ENCODE data around the gene MAP4K2. TPM values are rescaled to one million over a fixed set of nuclear protein-coding genes. Genes with fewer than 3 reads are reported as not detected.

The MAP4K2 gene
- polyA plus RNA-seq, 1 of the 3 experiments (the other 2 are of a cell fraction) = 20.0 TPM

- TF ChIP-seq NFIC (IDR thresholded peaks at IDR 0.05; ENCODE audit: borderline replicate concordance) = no peak
- no peak for TF ChIP-seq EP300 (IDR thresholded peaks at IDR 0.05; ENCODE audit: borderline replicate concordance in 1 of 2, low read depth in 1 of 2, low read length in 1 of 2)
- TF ChIP-seq TCF12 (IDR thresholded peaks at IDR 0.05) = no peak
- TF ChIP-seq CHD2 (IDR thresholded peaks at IDR 0.05; ENCODE audit: low read length, partially characterized antibody) = no peak
- TF ChIP-seq NRF1 (IDR thresholded peaks at IDR 0.05; ENCODE audit: low read depth, low read length) = no peak
- TF ChIP-seq FOXM1 (IDR thresholded peaks at IDR 0.05; ENCODE audit: low read depth) = no peak
- no peak for TF ChIP-seq FOXJ3 (CRISPR knock-in tag; IDR thresholded peaks at IDR 0.05)
- TF ChIP-seq MXI1 (IDR thresholded peaks at IDR 0.05; ENCODE audit: low read depth, low read length) = no peak
- TF ChIP-seq ZBTB33 (IDR thresholded peaks at IDR 0.05; ENCODE audit: borderline replicate concordance, low read depth) = no peak
- no peak for TF ChIP-seq SMC3 (IDR thresholded peaks at IDR 0.05; ENCODE audit: low read depth, low read length)
- no peak for TF ChIP-seq RXRA (IDR thresholded peaks at IDR 0.05; ENCODE audit: borderline replicate concordance, low read depth)
These were observed 35.8 kb upstream of the MAP4K2 start for GRCh38 chr11:64838600-64839334.

DNA sequence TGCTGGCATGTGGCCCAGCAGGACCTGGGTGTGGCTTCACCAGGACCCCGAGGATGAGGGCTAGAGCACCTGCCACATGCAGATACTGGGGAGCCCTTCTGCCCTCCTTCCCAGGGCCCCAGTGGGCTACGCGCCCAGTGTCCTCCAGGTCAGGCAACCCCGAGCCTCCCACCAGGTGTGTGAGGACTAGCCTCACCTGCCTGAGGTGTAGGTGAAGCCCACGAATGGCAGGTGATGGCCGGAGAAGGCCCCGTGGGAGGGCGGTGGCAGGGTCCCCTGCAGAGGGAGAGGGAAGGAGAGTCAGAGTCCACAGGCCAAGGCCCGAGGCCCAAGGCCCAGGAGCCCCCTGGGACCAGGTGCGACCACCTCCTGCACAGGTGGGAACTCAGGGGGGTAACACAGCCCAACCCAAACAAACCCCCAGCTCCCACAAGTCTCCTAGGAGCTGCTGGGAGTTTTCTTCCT is 34.9 kb upstream of the MAP4K2 start:
- DNase-seq = no peak
- ChIA-PET CTCF (interaction anchor here (0.7 to 3.7 kb wide), 3 partner anchors 12 to 424 kb away, joined by 3 to 15 read pairs (median 6); partner anchors contain the start of gene POLA2), POLR2A (interaction anchor here (1.5 kb wide), 1 partner anchor 27 kb away, joined by 4 read pairs; the partner anchor contains the start of gene MEN1)
- no peak overlapping the region for H3K4me2 ChIP-seq
- no peak overlapping the region for H2AFZ ChIP-seq (ENCODE audit: low read depth)
- TF ChIP-seq PBX3 (IDR thresholded peaks at IDR 0.05) (no peak), SMC3 (IDR thresholded peaks at IDR 0.05; ENCODE audit: low read depth, low read length) (no peak), ZBTB33 (IDR thresholded peaks at IDR 0.05; ENCODE audit: borderline replicate concordance, low read depth) (no peak), MXI1 (IDR thresholded peaks at IDR 0.05; ENCODE audit: low read depth, low read length) (no peak), ELF1 (IDR thresholded peaks at IDR 0.05) (no peak), MEF2A (IDR thresholded peaks at IDR 0.05; ENCODE audit: borderline replicate concordance, low read depth) (no peak)
- TF ChIP-seq, protein P1, sequence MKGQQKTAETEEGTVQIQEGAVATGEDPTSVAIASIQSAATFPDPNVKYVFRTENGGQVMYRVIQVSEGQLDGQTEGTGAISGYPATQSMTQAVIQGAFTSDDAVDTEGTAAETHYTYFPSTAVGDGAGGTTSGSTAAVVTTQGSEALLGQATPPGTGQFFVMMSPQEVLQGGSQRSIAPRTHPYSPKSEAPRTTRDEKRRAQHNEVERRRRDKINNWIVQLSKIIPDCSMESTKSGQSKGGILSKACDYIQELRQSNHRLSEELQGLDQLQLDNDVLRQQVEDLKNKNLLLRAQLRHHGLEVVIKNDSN (IDR thresholded peaks at IDR 0.05; ENCODE audit: borderline replicate concordance, low read depth) = no peak
- H3K9ac ChIP-seq = no peak overlapping the region
- no peaks in the 10 kb centered on the region for H4K20me1 ChIP-seq (ENCODE audit: insufficient read depth)
- no peaks in the 10 kb centered on the region for H3K9me3 ChIP-seq
- H3K4me3 ChIP-seq (ENCODE audit: low read depth in 2 of 2, low read length in 1 of 2) = no peak overlapping the region
- H3K27me3 ChIP-seq (ENCODE audit: insufficient read depth) = no peaks in the 10 kb centered on the region
- peaks cover 0 to 7% of the 10 kb centered on the region in 2 experiments; a peak in 2 of 4 replicates for H3K4me1 ChIP-seq (ENCODE audit: control insufficient read depth in 1 of 2, insufficient read depth in 2 of 2, low read depth in 1 of 2, low read length in 1 of 2)
- no peaks in the 10 kb centered on the region for H3F3A ChIP-seq (replicated peaks; ENCODE audit: insufficient read depth)
- H3K36me3 ChIP-seq (replicated peaks in 1 of 2; ENCODE audit: control insufficient read depth in 1 of 2, insufficient read depth in 2 of 2, low read length in 1 of 2) = no peaks in the 10 kb centered on the region
- no peak overlapping the region for H3K27ac ChIP-seq (ENCODE audit: low read depth in 2 of 2, low read length in 1 of 2)
- no peaks in the 10 kb centered on the region for H3K9me2 ChIP-seq
- WGBS (ENCODE audit: low lambda C conversion rate) = 99% methylated on average over 8 of the region's 10 CpGs
- no peaks in the 10 kb centered on the region for H3K79me2 ChIP-seq (ENCODE audit: insufficient read depth)

More at GRCh38 chr11:64838600-64839334, 35.8 kb upstream of the MAP4K2 start:
- 93% methylated on average over 16 of the region's 28 CpGs for WGBS (ENCODE audit: low lambda C conversion rate)
- H4K20me1 ChIP-seq (ENCODE audit: insufficient read depth) = no peaks in the 10 kb centered on the region
- no peaks in the 10 kb centered on the region for H3F3A ChIP-seq (replicated peaks; ENCODE audit: insufficient read depth)
- POLR2A ChIA-PET = no interaction called here
- H3K27ac ChIP-seq (ENCODE audit: low read depth in 2 of 2, low read length in 1 of 2) = no peak overlapping the region
- no peak overlapping the region for H3K4me3 ChIP-seq (ENCODE audit: low read depth in 2 of 2, low read length in 1 of 2)
- H2AFZ ChIP-seq (ENCODE audit: low read depth) = no peak overlapping the region
- DNase-seq = no peak
- no peaks in the 10 kb centered on the region for H3K9me3 ChIP-seq
- no peaks in the 10 kb centered on the region for H3K9me2 ChIP-seq
- no peak overlapping the region for H3K9ac ChIP-seq
- H3K4me1 ChIP-seq (ENCODE audit: control insufficient read depth in 1 of 2, insufficient read depth in 2 of 2, low read depth in 1 of 2, low read length in 1 of 2) = peaks cover under 1 to 10% of the 10 kb centered on the region in 2 experiments; a peak in 2 of 4 replicates
- no peaks in the 10 kb centered on the region for H3K36me3 ChIP-seq (replicated peaks in 1 of 2; ENCODE audit: control insufficient read depth in 1 of 2, insufficient read depth in 2 of 2, low read length in 1 of 2)
- CTCF ChIA-PET = interaction anchor here (1.3 kb wide), 1 partner anchor 11 kb away, joined by 6 read pairs; no protein-coding TSS in a partner anchor
- no peaks in the 10 kb centered on the region for H3K79me2 ChIP-seq (ENCODE audit: insufficient read depth)
- no peaks in the 10 kb centered on the region for H3K27me3 ChIP-seq (ENCODE audit: insufficient read depth)
- no peak overlapping the region for H3K4me2 ChIP-seq
